ENCODE measurements around the gene PDE4D.

PDE4D gene

DNA sequence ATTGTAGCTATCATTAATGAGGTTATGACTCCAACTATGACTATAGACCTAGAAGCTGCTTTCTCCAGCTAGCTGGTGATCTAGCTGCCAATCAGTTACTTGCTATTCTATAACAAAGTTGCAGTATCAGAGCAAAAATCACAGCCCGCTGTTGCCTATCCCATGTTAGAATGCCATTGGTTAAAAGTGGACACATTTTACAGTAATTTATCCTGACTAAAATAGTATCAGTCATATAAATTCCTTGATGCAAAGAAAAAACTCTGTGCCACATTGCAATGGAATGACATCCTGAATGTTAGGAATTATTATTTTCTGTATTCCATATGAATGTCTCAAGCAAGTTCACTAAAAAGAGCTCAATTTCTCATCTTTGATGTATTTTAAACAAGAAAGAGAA lies 626.5 kb downstream of the PDE4D start:
- peak; percentile 20 for DNase-seq

- DNase-seq = no peak
Measured at GRCh38 chr5:59266410-59266809, 627.1 kb downstream of the PDE4D start.

DNA sequence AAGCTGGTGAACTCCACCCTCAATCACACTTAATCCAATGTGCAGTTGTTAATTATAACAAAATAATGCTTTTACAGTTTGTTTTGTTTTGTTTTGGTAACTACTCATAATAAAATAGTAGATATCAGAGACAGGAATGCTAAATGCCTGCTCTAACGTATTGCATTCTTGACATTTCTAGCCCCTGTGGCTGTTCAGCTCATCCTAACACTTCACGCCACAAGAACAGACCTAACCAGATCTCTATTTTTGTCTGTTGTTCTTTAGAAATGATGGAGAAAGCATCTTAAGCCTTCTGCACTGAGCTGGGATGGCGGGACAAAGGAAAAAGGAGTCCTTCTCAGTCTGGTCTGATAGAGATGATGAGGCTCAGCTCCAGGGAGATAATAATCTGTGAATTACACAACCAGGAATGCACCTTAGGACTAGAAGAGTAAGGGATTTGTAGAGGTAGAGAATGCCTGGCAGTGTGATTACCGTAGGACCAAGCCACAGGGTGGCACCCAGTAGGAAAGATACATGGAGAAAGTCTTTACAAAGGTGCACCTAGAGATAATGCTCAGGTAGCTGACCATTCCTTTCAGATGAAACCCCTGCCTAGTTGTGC lies 628.8 kb downstream of the PDE4D start:
- DNase-seq = peak; percentile 17

- no peak for DNase-seq
Measured at GRCh38 chr5:59264013-59264412, 629.5 kb downstream of the PDE4D start.

- no peak for DNase-seq
Measured at GRCh38 chr5:59261969-59262368, 631.6 kb downstream of the PDE4D start.

- DNase-seq = no peak
Measured at GRCh38 chr5:59260973-59261372, 632.6 kb downstream of the PDE4D start.

DNA sequence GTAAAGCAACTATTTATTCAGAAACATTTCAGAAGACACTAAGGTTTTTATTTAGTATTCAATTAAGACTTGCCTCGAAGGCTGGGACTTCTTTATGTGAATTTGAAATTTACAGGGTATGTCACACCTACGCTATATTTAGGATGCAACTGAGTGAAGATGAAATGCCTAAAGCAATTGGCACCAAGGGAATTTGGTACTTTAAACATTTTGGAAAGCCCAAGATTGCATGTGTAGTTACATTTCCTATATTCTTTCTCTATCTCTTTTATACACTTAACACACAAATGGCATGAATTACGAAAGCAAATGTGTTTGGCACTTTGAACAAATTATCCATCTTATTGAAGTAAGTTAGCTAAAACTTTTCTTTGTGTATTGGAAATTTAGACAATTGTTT lies 633.3 kb downstream of the PDE4D start:
- DNase-seq = no peak

- peak; percentile 21 for DNase-seq
Measured at GRCh38 chr5:59259237-59259636, 634.3 kb downstream of the PDE4D start.

GRCh38 chr5:59257488-59258400 lies 635.8 kb downstream of the PDE4D start:
- no peak for DNase-seq

- no peak for DNase-seq
Measured at GRCh38 chr5:59256331-59256730, 637.2 kb downstream of the PDE4D start.

GRCh38 chr5:59254055-59254687 lies 639.4 kb downstream of the PDE4D start:
- no peak for DNase-seq

GRCh38 chr5:59253625-59254024 lies 639.9 kb downstream of the PDE4D start:
- DNase-seq = no peak

GRCh38 chr5:59251627-59252026 lies 641.9 kb downstream of the PDE4D start:
- DNase-seq = no peak

GRCh38 chr5:59249726-59250125 lies 643.8 kb downstream of the PDE4D start:
- DNase-seq = no peak

DNA sequence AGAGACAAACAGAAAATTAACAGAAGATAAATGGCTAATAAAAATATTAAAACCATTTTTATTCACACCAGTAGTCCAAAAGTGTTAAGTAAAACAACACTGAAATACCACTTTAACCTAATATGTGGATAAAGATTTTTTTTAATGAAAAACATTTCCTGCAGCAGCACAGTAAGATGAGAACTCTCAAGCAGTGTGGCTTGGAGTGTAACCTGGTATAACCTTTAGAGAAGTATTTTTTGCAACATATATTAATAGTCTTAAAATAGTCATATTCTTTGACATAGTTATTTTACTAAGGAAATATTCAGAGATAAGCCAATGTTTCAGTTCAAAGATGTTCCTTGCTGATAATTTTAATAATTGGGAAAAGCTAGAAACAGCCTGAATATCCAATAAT lies 644.4 kb downstream of the PDE4D start:
- DNase-seq = peak; percentile 12

DNA sequence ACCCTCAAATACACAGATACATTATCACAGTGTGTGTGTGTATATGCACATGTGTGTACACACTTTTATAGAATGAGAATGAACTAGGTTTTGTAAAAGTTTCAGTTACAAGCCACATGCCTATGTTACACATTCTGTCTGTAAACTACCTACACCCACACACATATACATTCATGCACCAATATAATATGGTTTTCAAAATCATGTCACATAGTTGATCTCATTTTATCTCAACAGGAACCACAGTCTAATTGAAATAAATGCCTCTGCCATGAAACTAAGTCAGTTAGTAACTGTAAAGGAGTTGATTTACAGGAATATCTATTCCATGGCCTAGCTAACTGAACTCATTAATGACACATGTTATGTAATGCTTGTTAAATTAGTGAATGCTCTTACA lies 646.6 kb downstream of the PDE4D start:
- DNase-seq = no peak

DNA sequence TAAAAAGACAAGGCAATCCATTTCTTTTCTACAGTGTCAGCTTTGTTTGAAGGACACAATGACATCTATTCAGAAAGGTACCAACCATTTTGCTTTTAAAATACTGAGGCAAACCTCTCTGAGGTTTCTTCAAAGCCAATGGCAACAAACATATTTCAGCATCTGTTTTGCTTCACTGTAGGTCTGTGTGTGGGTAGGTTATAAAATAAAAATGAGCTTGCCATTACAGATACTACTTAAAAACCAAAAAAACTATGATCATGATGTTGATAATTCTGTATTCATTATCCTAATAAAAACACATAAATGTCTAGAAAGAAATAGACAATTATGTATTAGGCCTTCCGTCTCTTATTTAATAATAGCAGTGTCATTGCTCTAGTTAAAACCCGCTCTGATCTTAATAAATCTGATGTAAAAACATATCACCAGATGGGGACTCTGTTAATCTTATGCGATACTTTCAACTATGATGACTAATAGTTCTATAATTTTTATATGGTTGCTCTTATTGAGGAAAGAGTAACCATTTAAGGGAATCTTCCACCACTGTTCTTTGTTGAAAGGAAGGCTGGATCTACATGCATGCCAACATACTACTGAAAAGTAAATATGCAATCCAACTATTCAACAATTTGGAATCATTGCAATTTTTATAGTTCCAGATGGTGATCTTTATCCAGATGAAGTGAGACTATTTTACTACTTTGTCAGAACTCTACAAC lies 647.2 kb downstream of the PDE4D start:
- DNase-seq = peak; percentile 90

DNA sequence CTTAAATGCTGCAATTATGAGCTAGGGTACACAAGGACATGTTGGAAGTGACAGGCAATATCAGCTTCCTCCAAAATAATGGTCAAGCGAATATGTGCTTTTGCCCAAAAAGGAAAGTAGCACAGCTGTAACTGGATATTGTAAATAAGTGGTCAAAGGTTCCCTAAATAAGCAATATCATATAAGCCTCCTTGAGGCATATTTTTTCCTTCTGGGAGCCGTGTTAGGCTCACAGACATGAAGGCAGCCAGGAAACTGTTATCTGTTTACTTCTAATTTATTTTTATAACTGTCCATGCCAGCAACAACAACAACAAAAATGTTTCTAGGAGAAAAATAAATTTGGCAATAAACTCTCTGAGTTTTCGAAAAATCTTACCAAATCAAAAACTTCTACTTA lies 648.3 kb downstream of the PDE4D start:
- DNase-seq = no peak

DNA sequence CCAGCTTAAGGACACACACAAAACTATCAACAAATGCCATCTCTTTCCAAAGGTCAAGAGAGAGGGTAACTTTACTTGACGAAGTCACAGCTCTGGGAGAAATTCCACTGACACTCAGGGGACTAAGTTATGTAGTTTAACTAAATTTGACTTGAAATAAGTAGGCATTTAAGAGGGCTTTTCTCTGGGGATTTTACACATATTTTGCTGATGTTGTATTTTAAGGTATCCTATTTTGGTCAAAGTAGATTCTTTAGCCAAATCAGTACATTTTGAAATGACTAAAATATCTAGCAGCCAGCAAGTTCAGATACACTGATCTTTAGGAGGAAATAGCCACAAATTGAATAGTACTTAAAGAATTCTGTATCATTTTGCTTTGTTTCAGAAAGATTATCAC lies 652.0 kb downstream of the PDE4D start:
- peak; percentile 15 for DNase-seq

DNA sequence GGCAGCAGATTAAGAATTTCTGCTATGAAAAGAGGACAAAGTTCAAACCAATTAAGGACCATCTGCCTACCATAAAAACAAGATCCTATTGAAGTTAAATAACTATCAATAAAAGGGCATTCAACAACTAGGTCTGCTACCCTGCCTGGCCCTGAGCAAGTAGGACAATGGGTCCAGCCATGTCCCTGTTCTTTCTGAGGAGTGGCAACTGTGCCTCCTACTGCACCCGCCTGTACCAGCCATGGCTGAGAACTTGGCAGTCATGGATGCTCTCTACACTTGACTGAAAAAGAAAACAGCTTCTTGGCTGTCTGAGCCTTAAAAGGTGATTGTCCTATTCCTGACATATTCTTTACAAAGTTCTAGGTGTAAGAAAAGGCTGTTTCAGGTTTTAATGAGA lies 652.4 kb downstream of the PDE4D start:
- DNase-seq = no peak

DNA sequence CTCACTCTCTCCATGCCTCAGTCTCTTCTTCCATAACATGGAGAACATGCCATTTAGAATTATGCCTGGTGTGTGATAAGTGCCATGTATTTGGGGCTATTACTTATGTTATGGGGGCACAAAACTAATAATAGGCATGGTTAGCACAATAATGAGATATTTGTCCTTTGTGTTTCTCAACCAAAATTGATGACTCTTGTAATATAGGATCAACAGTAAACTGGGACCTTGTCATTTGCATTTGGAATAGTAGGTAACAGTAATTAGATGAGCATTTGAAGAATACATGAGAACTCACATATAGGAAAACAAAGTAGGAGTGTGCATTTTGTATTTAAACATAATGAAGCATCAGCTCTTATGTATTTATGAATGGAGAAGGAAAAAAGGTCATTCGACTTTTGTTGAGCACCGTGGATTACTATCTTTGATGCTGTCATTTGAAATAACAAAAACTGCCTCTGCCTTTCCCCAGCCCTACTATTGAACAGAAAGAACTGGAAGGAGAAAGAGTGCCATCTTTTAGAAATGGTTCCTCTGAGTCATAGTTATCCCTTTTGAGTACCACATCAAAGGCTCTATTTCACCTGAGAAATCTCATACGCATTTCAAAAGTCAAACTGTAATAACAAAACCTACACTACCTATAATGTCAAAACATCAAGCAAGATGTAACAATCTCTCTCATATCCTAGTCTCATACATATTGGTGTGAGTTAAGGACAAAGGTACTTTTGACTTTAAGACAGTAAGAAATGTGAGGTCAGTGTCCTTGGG lies 655.2 kb downstream of the PDE4D start:
- no peak for DNase-seq

GRCh38 chr5:59236986-59237385 lies 656.5 kb downstream of the PDE4D start:
- peak; percentile 51 for DNase-seq

- DNase-seq = no peak
Measured at GRCh38 chr5:59236448-59236847, 657.1 kb downstream of the PDE4D start.
